Esophagus (tissue), 2 donors: Measurements from ENCODE around the gene DGKZ. TPM values are rescaled to one million over a fixed set of nuclear protein-coding genes. Genes with fewer than 3 reads are reported as not detected.

Experiments used
- H3K27ac ChIP-seq, 2 donors: one replicate each; pipeline ENCODE4 v1.5.1; 2013; ENCODE audit warnings: low read depth in 2 of 2, mild to moderate bottlenecking in 2 of 2, inconsistent platforms in 1 of 2, low read length in 1 of 2, moderate library complexity in 1 of 2
- H3K27me3 ChIP-seq, 2 donors: one replicate each; pipeline ENCODE4 v1.6.1; 2013; ENCODE audit warnings: low read length in 2 of 2, control low read depth in 1 of 2, mild to moderate bottlenecking in 1 of 2; ENCODE audit not compliant: insufficient read depth in 2 of 2, control insufficient read depth in 1 of 2
- H3K36me3 ChIP-seq, 2 donors: one replicate each; pipeline ENCODE4 v1.6.1; 2013; ENCODE audit warnings: low read length in 1 of 2; ENCODE audit not compliant: control insufficient read depth in 2 of 2, insufficient read depth in 2 of 2
- H3K4me1 ChIP-seq, 2 donors: one replicate each; pipeline ENCODE4 v1.6.1; 2013; ENCODE audit warnings: low read length in 1 of 2; ENCODE audit not compliant: control insufficient read depth in 2 of 2, insufficient read depth in 2 of 2
- H3K4me3 ChIP-seq, 2 donors: one replicate each; pipeline ENCODE4 v1.5.1; 2013; ENCODE audit warnings: low read length in 2 of 2, mild to moderate bottlenecking in 2 of 2, low read depth in 1 of 2, moderate library complexity in 1 of 2
- H3K9me3 ChIP-seq, 2 donors: one replicate each; pipeline ENCODE4 v1.6.1; 2013; ENCODE audit warnings: mild to moderate bottlenecking in 2 of 2, low read depth in 1 of 2, low read length in 1 of 2, moderate library complexity in 1 of 2; ENCODE audit not compliant: control insufficient read depth in 2 of 2, insufficient read depth in 1 of 2
- WGBS, 2 donors: extraction: QIAGEN DNeasy Blood & Tissue Kit; methylation state at CpG; one replicate each; pipeline ENCODE4 v1.1.7; 2013; 5-methylcytosine and 5-hydroxymethylcytosine counted together
- polyA plus RNA-seq, 2 donors: library from polyadenylated mRNA; stranded (reverse); fragments of 200-250 nt; gene quantifications; one replicate each; pipeline ENCODE4 v1.2.3, GENCODE V29; 2013
- donor health status: healthy with polysubstance abuse.
- donor health status: Bipolar disorder and iron deficiency.

DGKZ gene
- polyA plus RNA-seq, 2 donors = 27.3 to 36.6 TPM

DNA sequence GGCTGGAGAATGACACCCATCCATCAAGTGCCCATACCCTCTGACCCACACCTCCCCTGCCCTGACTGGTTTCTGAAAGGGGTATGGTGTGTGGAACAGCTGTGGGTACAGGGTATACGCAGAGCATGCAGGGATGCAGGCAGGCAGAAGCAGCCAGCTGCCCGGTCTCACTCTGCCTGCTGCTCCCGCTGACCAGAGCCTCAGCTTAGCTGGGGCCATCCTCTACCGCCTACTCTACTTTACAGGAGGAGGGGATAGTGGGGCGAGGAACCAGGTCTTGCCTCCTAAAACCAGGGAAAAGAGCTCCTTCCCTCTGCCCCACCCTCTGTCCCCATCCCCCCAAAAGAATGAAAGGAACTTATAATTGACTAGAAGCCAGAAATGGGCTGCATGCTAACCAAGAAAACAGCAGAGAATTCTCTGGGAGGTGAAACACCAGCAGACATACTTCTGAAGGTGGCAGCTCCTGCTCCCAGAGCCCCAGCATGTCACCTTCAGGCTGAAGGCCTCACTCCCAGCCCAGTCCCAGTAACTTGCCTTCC lies 57.3 kb downstream of the DGKZ start:
- WGBS, 2 donors = 95 to 97% methylated on average over 5 of the region's 5 CpGs
- no peaks in the 10 kb centered on the region for H3K4me1 ChIP-seq
- H3K27ac ChIP-seq = no peak overlapping the region
- H3K4me3 ChIP-seq = no peak overlapping the region
- no peaks in the 10 kb centered on the region for H3K9me3 ChIP-seq
- peaks cover 6 to 30% of the 10 kb centered on the region in 2 donors for H3K36me3 ChIP-seq
- H3K27me3 ChIP-seq = no peaks in the 10 kb centered on the region

DNA sequence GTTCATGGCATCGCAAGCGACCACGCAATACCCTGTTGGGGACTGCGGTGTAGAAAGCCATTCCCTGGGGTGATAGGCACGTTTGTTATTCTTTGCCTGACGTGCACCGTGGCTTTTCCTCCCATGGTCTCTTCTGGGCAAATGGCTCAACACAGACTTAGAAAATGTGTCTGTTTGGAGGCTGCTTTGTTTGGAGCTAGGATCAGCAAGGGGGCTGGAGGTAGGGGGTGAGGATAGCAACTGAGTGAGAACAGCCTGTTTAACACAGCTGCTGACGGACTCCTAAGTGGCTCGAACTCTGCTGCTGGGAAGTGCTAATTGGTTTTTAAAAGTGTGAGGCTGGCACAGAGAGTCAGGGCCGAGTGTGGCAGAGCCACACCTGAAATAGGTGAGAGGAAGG lies 60.4 kb downstream of the DGKZ start:
- Histone ChIP-seq H3K27me3 (no peaks in the 10 kb centered on the region), H3K4me3 (no peak overlapping the region), H3K27ac (no peak overlapping the region), H3K4me1 (no peaks in the 10 kb centered on the region), H3K9me3 (no peaks in the 10 kb centered on the region), H3K36me3 (peaks cover 6 to 30% of the 10 kb centered on the region in 2 donors)
- 81 to 85% methylated on average over 10 of the region's 10 CpGs for WGBS, 2 donors

DNA sequence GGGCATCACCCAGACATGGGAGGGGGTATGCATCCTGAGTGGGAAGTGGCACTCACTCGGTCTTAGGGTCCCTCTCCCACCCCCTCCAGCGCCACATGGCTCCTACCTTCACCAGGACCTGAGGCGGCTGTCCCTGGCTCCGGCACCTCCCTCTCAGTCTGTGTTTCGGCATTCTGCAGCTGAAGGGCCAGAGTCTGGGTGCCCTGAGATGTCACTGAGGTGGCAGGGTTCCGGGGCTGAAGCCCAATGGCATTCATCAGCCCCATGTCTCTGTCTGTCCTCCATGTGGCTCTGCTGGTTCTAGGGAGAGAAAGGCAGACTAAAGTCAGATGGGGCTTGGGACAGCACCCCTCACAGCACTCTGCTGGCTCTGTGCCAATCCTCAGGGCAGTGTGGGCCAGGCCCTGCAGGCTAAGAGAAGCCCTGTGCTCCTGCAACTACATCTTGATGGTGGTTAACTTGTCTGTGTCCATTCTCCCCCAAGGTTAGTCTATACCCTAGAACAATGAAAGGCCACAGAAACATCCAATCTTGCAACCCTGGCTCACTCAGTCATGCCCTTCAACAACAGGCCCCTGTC lies 61.2 kb downstream of the DGKZ start:
- Histone ChIP-seq H3K27ac (no peak overlapping the region), H3K4me1 (no peaks in the 10 kb centered on the region), H3K9me3 (no peaks in the 10 kb centered on the region), H3K4me3 (no peak overlapping the region), H3K27me3 (no peaks in the 10 kb centered on the region), H3K36me3 (peaks cover 6 to 26% of the 10 kb centered on the region in 2 donors)
- WGBS, 2 donors = 90 to 96% methylated on average over 5 to 6 of the region's 6 CpGs

DNA sequence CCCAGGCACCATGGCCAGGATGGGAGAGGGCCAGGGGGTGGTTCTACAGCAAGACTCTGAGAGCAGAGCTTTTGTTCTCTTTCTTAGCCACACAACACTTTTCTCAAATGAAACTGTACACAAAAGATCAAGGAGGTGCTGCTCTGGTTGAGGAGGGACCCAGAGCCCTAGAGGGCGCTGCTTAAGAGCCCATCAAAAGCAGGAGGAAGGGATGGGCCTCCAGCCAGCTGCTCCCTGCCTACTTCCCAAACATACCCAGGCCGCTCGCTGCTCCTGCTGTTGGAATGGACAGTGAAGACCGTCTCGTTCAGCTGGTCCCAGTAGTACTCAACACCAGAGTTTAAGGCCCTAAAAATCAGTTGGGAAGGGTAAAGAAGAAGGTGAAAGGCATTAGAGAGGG lies 62.8 kb downstream of the DGKZ start:
- H3K9me3 ChIP-seq = no peaks in the 10 kb centered on the region
- no peaks in the 10 kb centered on the region for H3K27me3 ChIP-seq
- no peak overlapping the region for H3K4me3 ChIP-seq
- peaks cover 4 to 37% of the 10 kb centered on the region in 2 donors for H3K36me3 ChIP-seq
- no peaks in the 10 kb centered on the region for H3K4me1 ChIP-seq
- no peak overlapping the region for H3K27ac ChIP-seq
- 78 to 86% methylated on average over 5 of the region's 5 CpGs for WGBS, 2 donors

DNA sequence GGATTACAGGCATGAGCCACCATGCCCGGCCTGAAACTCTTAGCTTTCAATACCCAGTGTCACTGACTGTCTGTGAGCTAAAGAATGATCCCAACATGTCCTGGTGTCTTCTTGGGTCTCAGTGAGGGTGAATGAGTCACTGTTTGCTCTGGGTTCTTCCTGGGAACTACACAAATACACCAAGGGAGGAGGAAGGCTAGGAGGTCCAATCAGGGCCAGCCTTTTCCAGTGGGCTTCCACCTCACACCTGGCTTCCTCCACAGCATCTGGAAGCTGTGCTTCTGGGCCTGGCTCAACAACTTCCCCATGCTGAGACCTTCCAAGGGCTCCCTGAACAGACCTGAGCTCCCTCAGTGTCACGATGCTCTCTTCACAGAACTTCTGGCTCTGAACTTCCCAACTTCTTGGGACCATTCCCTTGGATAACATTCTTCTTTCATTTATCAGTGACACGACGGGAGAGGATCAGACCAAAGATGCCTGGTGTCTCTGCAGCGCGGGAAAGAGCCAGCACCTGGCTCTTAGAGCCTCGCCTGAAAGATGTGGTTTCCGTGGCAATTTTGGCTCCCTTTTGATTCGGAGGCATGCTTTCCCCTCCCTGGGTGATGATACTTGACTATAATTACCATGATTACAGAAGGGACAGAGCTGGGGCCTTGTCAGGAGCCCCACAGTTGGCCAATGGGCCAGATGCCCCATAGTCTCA lies 66.7 kb downstream of the DGKZ start:
- Histone ChIP-seq H3K27ac (no peak overlapping the region), H3K9me3 (no peaks in the 10 kb centered on the region), H3K4me3 (no peak overlapping the region), H3K36me3 (peaks cover 7 to 31% of the 10 kb centered on the region in 2 donors), H3K27me3 (no peaks in the 10 kb centered on the region), H3K4me1 (no peaks in the 10 kb centered on the region)
- WGBS, 2 donors = 83 to 93% methylated on average over 9 of the region's 9 CpGs

DNA sequence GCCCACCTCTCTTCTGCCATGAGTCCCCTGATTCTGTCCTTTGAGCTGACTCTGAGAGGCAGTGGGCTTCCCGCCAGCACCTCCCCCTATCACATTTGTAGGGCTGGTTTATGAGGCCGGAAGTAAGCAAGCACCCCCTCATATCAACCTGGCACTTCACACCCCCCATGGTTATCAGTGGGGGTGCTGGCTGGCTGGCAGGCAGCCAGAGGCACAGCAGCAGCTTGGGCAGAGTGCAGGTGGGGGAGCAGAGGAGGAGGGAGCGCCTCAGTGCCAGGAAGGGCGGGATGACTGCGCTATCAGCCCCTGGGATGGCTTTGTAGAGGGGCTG lies 67.2 kb downstream of the DGKZ start:
- Histone ChIP-seq H3K4me1 (no peaks in the 10 kb centered on the region), H3K27ac (no peak overlapping the region), H3K9me3 (no peaks in the 10 kb centered on the region), H3K27me3 (no peaks in the 10 kb centered on the region), H3K36me3 (peaks cover 7 to 29% of the 10 kb centered on the region in 2 donors), H3K4me3 (no peak overlapping the region)
- 81 to 93% methylated on average over 5 of the region's 5 CpGs for WGBS, 2 donors

DNA sequence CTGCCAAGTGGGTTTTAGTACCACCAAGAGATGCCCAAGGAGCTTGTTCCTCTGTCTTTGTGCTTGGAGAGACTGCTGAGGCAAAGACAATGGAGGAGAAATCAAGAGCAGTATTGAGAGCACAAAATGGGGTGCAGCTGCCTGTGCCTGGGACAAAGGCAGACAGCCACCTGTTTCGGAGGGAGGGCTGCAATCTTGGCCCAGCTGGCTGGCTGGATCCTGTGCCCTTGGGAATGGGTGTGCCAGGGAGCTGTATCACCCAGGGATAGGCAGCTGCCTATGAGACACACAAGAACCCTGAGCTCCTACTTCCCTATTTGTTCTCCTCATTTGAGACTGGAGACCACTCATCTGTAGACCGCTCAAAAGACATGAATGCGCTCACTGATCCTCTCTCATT lies 67.6 kb downstream of the DGKZ start:
- Histone ChIP-seq H3K4me3 (no peak overlapping the region), H3K4me1 (no peaks in the 10 kb centered on the region), H3K9me3 (no peaks in the 10 kb centered on the region), H3K27me3 (no peaks in the 10 kb centered on the region), H3K36me3 (peaks cover 7 to 28% of the 10 kb centered on the region in 2 donors), H3K27ac (no peak overlapping the region)
- 60 to 64% methylated on average over 3 of the region's 3 CpGs for WGBS, 2 donors

DNA sequence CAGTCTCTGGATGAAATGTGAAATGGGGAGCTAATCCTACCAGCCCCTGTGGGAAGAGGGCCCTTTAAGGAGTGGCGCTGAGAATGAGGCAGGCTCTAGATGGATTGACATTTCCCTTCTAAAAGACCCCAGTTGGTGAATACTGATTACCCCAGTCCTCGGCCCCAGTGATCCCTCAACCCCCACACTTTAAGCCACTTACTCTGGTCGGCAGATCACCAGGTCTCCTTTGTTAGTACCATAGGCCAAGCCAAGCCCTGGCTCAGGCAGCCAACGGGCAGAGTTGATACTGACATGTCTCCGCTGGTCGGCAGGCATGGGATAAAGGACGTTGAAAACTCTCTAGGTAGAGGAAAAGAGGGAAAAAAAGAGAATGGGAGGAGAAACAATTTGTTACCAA lies 70.4 kb downstream of the DGKZ start:
- H3K27ac ChIP-seq = no peak overlapping the region
- no peaks in the 10 kb centered on the region for H3K4me1 ChIP-seq
- H3K9me3 ChIP-seq = no peaks in the 10 kb centered on the region
- H3K4me3 ChIP-seq = no peak overlapping the region
- WGBS, 2 donors = 78 to 81% methylated on average over 7 of the region's 7 CpGs
- H3K36me3 ChIP-seq = peaks cover 14 to 36% of the 10 kb centered on the region in 2 donors
- H3K27me3 ChIP-seq = no peaks in the 10 kb centered on the region

DNA sequence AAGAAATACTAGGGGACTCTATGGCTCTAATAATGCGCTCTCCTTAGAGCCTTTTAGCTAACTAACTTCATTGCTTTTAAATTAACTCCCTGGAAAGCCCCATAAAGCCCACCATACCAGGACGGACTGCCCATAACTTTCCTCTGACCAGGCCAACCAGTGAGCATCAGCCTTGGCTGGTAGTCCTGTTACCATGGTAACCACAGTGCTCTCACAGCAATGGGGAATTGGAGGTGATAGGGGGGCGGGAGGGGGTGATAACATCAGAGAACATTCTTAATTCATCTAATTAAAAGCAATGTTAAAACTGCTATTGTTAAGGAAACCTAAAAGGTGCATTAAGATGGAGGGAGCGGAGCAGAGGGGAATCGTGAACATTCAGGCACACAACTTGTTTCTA lies 71.5 kb downstream of the DGKZ start:
- Histone ChIP-seq H3K27ac (no peak overlapping the region), H3K36me3 (peaks cover 14 to 34% of the 10 kb centered on the region in 2 donors)
- WGBS, 2 donors = 92 to 93% methylated on average over 5 of the region's 5 CpGs

DNA sequence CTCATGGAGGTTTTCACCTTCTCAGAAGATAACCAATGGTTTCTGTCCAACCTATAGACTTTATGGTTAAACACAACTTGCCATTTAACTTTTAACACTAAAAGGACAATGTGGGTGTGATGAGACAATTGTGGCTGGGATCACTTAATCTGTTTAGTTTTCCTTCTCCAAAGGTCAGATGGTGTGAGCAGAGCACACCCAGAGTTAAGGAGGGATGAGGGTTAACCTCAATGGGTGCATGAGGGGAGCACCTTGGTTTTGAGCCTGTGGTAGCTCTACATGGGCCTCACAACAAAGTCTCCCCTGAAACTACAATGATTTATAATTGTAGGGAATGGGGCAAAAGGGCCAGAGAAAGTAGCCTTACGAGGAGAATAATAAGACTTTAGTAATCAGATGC lies 73.2 kb downstream of the DGKZ start:
- Histone ChIP-seq H3K27ac (no peak overlapping the region), H3K9me3 (no peaks in the 10 kb centered on the region), H3K4me3 (no peak overlapping the region), H3K27me3 (no peaks in the 10 kb centered on the region), H3K36me3 (peaks cover 12 to 23% of the 10 kb centered on the region in 2 donors), H3K4me1 (no peaks in the 10 kb centered on the region)
- 97 to 98% methylated on average over 1 of the region's 1 CpG for WGBS, 2 donors

More for the DNA sequence above, 71.5 kb downstream of the DGKZ start:
- Histone ChIP-seq H3K4me3 (no peak overlapping the region), H3K4me1 (no peaks in the 10 kb centered on the region), H3K27me3 (no peaks in the 10 kb centered on the region), H3K9me3 (no peaks in the 10 kb centered on the region)
